Stomach (tissue), 4 donors: ENCODE results near the gene KIAA1217.

Experiments used
- POLR2A ChIP-seq, 4 donors: fragments of 450-650 bp; IDR thresholded peaks; one replicate each; pipeline ENCODE4 v1.6.1; 2016; ENCODE audit warnings: antibody characterized with exemption in 4 of 4, control low read depth in 2 of 4, mild to moderate bottlenecking in 1 of 4, moderate library complexity in 1 of 4
- TF ChIP-seq, protein P1 (sequence below), 7 experiments: fragments of 450-650 bp in 4 of 7; fragments of 200-600 bp in 3 of 7; sonication (generic) in 3 of 7; IDR thresholded peaks; one replicate each; pipeline ENCODE4 v1.5.1; 2016 to 2019; ENCODE audit warnings: antibody characterized with exemption in 7 of 7, control low read depth in 2 of 7, mild to moderate bottlenecking in 1 of 7

DNA sequence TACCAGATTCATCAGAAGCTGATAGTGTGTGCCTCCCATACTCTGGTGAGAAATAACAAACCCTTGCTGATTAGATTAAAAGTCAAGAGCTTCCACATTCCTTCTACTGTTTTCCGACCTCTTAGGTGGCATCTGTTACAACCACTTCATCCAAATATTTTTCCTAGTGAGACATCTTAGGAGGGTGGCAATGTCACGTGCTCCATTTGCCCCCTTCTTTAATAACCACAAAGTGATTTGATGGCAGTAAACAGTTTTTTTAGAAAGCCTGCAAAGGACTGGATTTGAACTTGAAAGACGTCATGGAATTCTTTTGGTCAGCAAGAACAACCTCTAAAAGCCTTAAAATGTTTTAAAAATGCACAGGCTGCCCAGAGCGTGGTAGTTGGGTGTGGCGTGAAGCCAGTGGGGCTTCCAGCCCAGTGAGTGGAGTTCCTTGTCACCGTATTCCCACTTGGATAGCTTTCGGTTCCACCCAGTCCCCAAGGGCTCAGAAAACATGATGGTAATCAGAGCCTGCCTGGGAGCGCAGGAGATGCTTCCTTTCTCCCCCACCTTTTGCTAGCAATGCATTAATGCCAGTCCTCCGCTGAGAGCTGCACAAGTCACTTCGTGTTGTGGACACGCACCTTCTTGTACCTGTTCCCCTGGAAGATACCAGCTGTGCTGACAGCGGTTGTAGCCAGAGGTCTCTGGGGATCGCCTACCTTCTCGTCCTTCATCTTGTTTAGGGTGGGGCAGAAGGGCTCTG is 256.4 kb downstream of the KIAA1217 start:
- TF ChIP-seq, protein P1, sequence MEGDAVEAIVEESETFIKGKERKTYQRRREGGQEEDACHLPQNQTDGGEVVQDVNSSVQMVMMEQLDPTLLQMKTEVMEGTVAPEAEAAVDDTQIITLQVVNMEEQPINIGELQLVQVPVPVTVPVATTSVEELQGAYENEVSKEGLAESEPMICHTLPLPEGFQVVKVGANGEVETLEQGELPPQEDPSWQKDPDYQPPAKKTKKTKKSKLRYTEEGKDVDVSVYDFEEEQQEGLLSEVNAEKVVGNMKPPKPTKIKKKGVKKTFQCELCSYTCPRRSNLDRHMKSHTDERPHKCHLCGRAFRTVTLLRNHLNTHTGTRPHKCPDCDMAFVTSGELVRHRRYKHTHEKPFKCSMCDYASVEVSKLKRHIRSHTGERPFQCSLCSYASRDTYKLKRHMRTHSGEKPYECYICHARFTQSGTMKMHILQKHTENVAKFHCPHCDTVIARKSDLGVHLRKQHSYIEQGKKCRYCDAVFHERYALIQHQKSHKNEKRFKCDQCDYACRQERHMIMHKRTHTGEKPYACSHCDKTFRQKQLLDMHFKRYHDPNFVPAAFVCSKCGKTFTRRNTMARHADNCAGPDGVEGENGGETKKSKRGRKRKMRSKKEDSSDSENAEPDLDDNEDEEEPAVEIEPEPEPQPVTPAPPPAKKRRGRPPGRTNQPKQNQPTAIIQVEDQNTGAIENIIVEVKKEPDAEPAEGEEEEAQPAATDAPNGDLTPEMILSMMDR (IDR thresholded peaks at IDR 0.05), result no peak
- no peak for TF ChIP-seq POLR2A (IDR thresholded peaks at IDR 0.05)
